Stimulated activated CD8-positive, alpha-beta memory T cell treated with anti-CD3 and anti-CD28 coated beads, Interleukin-7, amount 100 ng/mL, for 48 hours (primary cell): ENCODE results near the gene B3GALT4.
"Not testable (repeated sequence)": the region's sequence is repeated elsewhere in the genome, so short reads cannot be mapped to it uniquely, and the experiment has no call there.

Experiments used
- DNase-seq, 2 donors: peaks; one replicate each; pipeline ENCODE4 v3.0.0-alpha.2; 2020; ENCODE audit warnings: low read depth in 1 of 2; ENCODE audit errors: extremely low read depth in 1 of 2

B3GALT4 gene

GRCh38 chr6:33271468-33272274 lies 5.3 kb upstream of the B3GALT4 start, which contains the start of the genes RPS18 and VPS52:
TSS of gene RPS18 (plus strand) at chr6:33272075. CDS start at chr6:33272120, 45 bp downstream.
TSS of gene VPS52 (minus strand) at chr6:33271876. CDS start at chr6:33271675, 201 bp downstream.
- peak; percentile 72 to 89 for DNase-seq

- DNase-seq: no peak
These were observed 4.4 kb upstream of the B3GALT4 start for GRCh38 chr6:33272275-33273128.

GRCh38 chr6:33273129-33273923 lies 3.6 kb upstream of the B3GALT4 start:
- no peak for DNase-seq

- DNase-seq: no peak
These were observed 2.7 kb upstream of the B3GALT4 start for GRCh38 chr6:33273924-33274902.

- not testable (repeated sequence) for DNase-seq
These were observed 935 bp upstream of the B3GALT4 start for GRCh38 chr6:33275795-33276580.

GRCh38 chr6:33276581-33276863 lies 401 bp upstream of the B3GALT4 start:
- no peak for DNase-seq

GRCh38 chr6:33277663-33278391 lies 904 bp downstream of the B3GALT4 start:
- no peak for DNase-seq

- DNase-seq: no peak
These were observed 1.4 kb downstream of the B3GALT4 start for GRCh38 chr6:33278392-33278741.

- DNase-seq: no peak
These were observed 1.9 kb downstream of the B3GALT4 start for GRCh38 chr6:33278810-33279209.

GRCh38 chr6:33279257-33279695 lies 2.4 kb downstream of the B3GALT4 start:
- DNase-seq: no peak

- DNase-seq: no peak
These were observed 3.1 kb downstream of the B3GALT4 start for GRCh38 chr6:33279971-33280511.

- DNase-seq: no peak
These were observed 3.6 kb downstream of the B3GALT4 start for GRCh38 chr6:33280539-33280938.

GRCh38 chr6:33285214-33285613 lies 8.3 kb downstream of the B3GALT4 start:
- DNase-seq: not testable (repeated sequence)

- no peak for DNase-seq
These were observed 10.3 kb downstream of the B3GALT4 start for GRCh38 chr6:33286946-33287914.

GRCh38 chr6:33288141-33288920 lies 11.4 kb downstream of the B3GALT4 start:
- no peak for DNase-seq
